Thoracic aorta (tissue), 2 donors: ENCODE measurements around the gene SLPI. TPM values are rescaled to one million over a fixed set of nuclear protein-coding genes. Genes with fewer than 3 reads are reported as not detected.

Experiments
- ATAC-seq: fragments of 150-250 bp; one replicate; pipeline ENCODE4 v1.8.0; 2017; ENCODE audit warnings: low read depth; ENCODE audit not compliant: insufficient number of reproducible peaks, low FRiP score
- DNase-seq: peaks from one replicate; pipeline ENCODE4 v3.0.0-alpha.2; 2020; ENCODE audit warnings: low spot score
- H3K27ac ChIP-seq, 2 donors: fragments of 200-600 bp; sonication (generic); 1 replicate in 1 of 2; 2 replicates in 1 of 2; pipeline ENCODE4 v1.5.1; 2016; ENCODE audit warnings: mild to moderate bottlenecking in 2 of 2, moderate library complexity in 2 of 2
- H3K27me3 ChIP-seq: fragments of 200-600 bp; sonication (generic); replicated peaks from 2 replicates; pipeline ENCODE4 v1.6.0; 2016; ENCODE audit warnings: mild to moderate bottlenecking; ENCODE audit not compliant: insufficient read depth
- H3K36me3 ChIP-seq: fragments of 200-600 bp; sonication (generic); one replicate; pipeline ENCODE4 v1.5.1; 2016
- H3K4me1 ChIP-seq, 2 donors: fragments of 200-600 bp; sonication (generic); 1 replicate in 1 of 2; 2 replicates in 1 of 2; pipeline versions ENCODE4 v1.5.1 to v1.6.0; 2016; ENCODE audit warnings: low read depth in 2 of 2, mild to moderate bottlenecking in 1 of 2; ENCODE audit not compliant: control insufficient read depth in 1 of 2
- H3K4me3 ChIP-seq: fragments of 200-600 bp; sonication (generic); 2 replicates; pipeline ENCODE4 v1.5.1; 2016; ENCODE audit warnings: mild to moderate bottlenecking
- H3K9me3 ChIP-seq: fragments of 200-600 bp; sonication (generic); 2 replicates; pipeline ENCODE4 v1.5.1; 2016
- total RNA-seq, 2 donors: library from RNA; depleted of rRNA; stranded (reverse); fragments of >200 nt; gene quantifications; one replicate each; pipeline versions ENCODE4 v1.1.0 to v1.2.3, GENCODE V29; 2016
- TF ChIP-seq, protein P1 (sequence below): fragments of 200-600 bp; sonication (generic); IDR thresholded peaks from one replicate; pipeline ENCODE4 v1.5.1; 2019; ENCODE audit warnings: antibody characterized with exemption

SLPI gene
- total RNA-seq, 2 donors from 2014 or later, result 44.3 to 56.0 TPM

DNA sequence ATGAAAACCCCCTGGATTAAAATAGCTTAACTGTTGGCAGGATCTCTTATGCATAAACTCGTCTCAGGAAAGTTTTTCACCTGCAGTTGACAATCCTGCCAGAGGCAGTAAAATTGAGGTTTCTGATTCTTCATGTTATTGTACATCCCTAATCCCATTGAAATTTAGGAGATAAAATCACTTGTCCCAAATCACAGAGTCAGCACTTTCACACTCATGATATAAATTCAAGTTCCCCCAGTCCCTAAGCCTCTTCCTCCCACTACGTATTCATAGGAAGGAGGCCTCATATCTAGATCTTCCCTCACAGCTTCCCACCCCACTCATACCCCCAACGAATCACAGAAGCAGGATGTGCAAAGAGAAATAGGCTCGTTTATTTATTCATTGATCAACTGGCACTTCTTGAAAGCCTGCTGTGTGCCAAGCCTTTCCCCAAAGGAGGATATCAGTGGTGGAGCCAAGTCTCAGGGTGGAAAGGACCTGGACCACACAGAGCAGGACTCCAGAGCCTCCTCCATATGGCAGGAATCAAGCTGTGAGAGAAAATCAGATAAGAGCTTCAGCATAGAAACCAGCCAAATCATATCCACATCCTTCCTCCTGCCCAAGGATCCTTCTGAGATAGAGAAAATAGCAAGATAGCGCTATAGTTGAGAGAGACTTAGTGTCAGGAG, 2.3 kb downstream of the SLPI start:
- TF ChIP-seq, protein P1, sequence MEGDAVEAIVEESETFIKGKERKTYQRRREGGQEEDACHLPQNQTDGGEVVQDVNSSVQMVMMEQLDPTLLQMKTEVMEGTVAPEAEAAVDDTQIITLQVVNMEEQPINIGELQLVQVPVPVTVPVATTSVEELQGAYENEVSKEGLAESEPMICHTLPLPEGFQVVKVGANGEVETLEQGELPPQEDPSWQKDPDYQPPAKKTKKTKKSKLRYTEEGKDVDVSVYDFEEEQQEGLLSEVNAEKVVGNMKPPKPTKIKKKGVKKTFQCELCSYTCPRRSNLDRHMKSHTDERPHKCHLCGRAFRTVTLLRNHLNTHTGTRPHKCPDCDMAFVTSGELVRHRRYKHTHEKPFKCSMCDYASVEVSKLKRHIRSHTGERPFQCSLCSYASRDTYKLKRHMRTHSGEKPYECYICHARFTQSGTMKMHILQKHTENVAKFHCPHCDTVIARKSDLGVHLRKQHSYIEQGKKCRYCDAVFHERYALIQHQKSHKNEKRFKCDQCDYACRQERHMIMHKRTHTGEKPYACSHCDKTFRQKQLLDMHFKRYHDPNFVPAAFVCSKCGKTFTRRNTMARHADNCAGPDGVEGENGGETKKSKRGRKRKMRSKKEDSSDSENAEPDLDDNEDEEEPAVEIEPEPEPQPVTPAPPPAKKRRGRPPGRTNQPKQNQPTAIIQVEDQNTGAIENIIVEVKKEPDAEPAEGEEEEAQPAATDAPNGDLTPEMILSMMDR, result no peak
- Histone ChIP-seq H3K36me3 (no peaks in the 10 kb centered on the region), H3K27ac (no peak overlapping the region), H3K4me3 (no peak overlapping the region), H3K9me3 (no peaks in the 10 kb centered on the region), H3K27me3 (no peaks in the 10 kb centered on the region), H3K4me1 (peaks cover 0 to 2% of the 10 kb centered on the region in 2 donors)
- ATAC-seq (no peak), DNase-seq (no peak)

DNA sequence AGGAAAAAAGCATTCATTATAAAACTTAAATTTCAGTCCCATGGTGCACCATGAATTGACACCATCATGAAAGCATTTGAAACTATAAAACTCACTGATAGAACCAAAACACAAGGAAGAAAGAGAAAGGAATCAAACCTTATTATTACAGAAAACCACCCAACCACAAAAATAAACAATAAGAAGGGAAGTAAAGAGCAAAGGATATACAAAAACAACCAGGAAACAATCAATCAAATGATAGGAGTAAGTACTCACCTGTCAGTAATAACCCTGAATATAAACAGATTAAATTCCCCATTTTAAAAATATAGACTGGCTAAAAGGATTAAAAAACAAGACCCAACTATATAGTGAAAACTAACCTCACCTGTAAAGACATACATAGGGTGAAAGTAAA, 5.8 kb downstream of the SLPI start:
- H3K9me3 ChIP-seq, result no peaks in the 10 kb centered on the region
- H3K27me3 ChIP-seq, result no peaks in the 10 kb centered on the region
- TF ChIP-seq, protein P1, result no peak
- DNase-seq, result no peak
- no peak overlapping the region for H3K27ac ChIP-seq
- no peaks in the 10 kb centered on the region for H3K4me1 ChIP-seq
- ATAC-seq, result no peak
- no peak overlapping the region for H3K4me3 ChIP-seq
- no peaks in the 10 kb centered on the region for H3K36me3 ChIP-seq

DNA sequence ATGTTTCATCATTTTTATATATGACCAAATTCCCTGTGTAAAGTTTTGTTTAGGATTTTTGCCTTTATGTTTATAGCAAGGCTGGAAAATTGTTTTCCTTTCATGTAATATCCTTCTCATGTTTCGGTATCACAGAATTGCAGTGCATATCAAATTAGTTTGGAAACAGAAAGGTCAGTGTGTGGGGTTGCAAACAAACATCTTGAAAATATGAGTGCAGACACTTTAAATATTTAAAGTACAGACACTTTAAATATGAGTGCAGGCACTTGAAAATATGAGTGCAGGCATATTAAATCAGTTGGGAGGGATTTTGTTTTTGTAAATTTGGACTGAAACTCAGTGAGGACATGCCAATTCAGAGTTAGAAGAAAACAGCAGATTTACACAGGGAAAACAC, 6.5 kb downstream of the SLPI start:
- Histone ChIP-seq H3K27me3 (no peaks in the 10 kb centered on the region), H3K4me1 (no peaks in the 10 kb centered on the region), H3K4me3 (no peak overlapping the region), H3K9me3 (no peaks in the 10 kb centered on the region), H3K27ac (no peak overlapping the region), H3K36me3 (no peaks in the 10 kb centered on the region)
- DNase-seq (no peak), ATAC-seq (no peak)
- TF ChIP-seq, protein P1, result no peak

GRCh38 chr20:45246109-45246508, 8.3 kb downstream of the SLPI start:
- Histone ChIP-seq H3K27me3 (no peaks in the 10 kb centered on the region), H3K9me3 (no peaks in the 10 kb centered on the region), H3K36me3 (no peaks in the 10 kb centered on the region), H3K4me1 (no peaks in the 10 kb centered on the region), H3K4me3 (no peak overlapping the region), H3K27ac (no peak overlapping the region)
- ATAC-seq (no peak), DNase-seq (no peak)
- TF ChIP-seq, protein P1, result no peak

GRCh38 chr20:45238139-45238538, 16.2 kb downstream of the SLPI start:
- no peak for ATAC-seq
- H3K9me3 ChIP-seq, result peaks cover 4% of the 10 kb centered on the region
- no peaks in the 10 kb centered on the region for H3K4me1 ChIP-seq
- H3K27me3 ChIP-seq, result no peaks in the 10 kb centered on the region
- H3K27ac ChIP-seq, result no peak overlapping the region
- no peak overlapping the region for H3K4me3 ChIP-seq
- no peak for DNase-seq
- TF ChIP-seq, protein P1, result no peak
- no peaks in the 10 kb centered on the region for H3K36me3 ChIP-seq
